A549 (cell line): ENCODE measurements around the gene SKP1. TPM values are rescaled to one million over a fixed set of nuclear protein-coding genes. Genes with fewer than 3 reads are reported as not detected.

Experiments
- ATAC-seq, 2 experiments: fragments of 200-7000 bp in 1 of 2; fragments of >200 bp in 1 of 2; cut with Nextera tagmentation in 1 of 2; cut with Tn5 transposase in 1 of 2; 3 replicates each; pipeline versions ENCODE4 v1.8.0 to v1.9.1; 2018 to 2020; ENCODE audit warnings: mild to moderate bottlenecking in 1 of 2, moderate library complexity in 1 of 2
- CTCF ChIA-PET: fragments of 300-600 bp; sonication (Branson Sonifier 250); formaldehyde crosslinking; extraction: SDS; loops from one replicate; lab custom pipeline; 2021; ENCODE audit warnings: antibody characterized with exemption, inconsistent platforms; lab: Yijun Ruan, JAX
- POLR2A ChIA-PET: fragments of 350-600 bp; formaldehyde crosslinking; extraction: SDS; loops from one replicate; lab custom pipeline; 2021; ENCODE audit warnings: antibody characterized with exemption, inconsistent platforms; lab: Yijun Ruan, JAX
- DNase-seq, 2 experiments: peaks; one replicate each; pipeline versions ENCODE4 v3.0.0 to v3.0.0-alpha.2; 2011 to 2016; ENCODE audit warnings: low read depth in 1 of 2, low spot score in 1 of 2
- FAIRE-seq: peaks from 2 replicates; lab custom pipeline; 2011; peaks lifted over from hg19 to GRCh38; lab: Jason Lieb, UNC
- H3K27ac ChIP-seq, 2 experiments: fragments of >200 bp; sonication (Bioruptor Twin); formaldehyde crosslinking; 3 replicates each; pipeline ENCODE4 v1.5.1; 2016 to 2017
- H3K4me1 ChIP-seq: fragments of >200 bp; sonication (Bioruptor Twin); formaldehyde crosslinking; 3 replicates; pipeline ENCODE4 v1.6.1; 2016
- H3K4me2 ChIP-seq: fragments of >200 bp; sonication (Bioruptor Twin); formaldehyde crosslinking; 3 replicates; pipeline ENCODE4 v1.6.1; 2016
- H3K4me3 ChIP-seq: fragments of >200 bp; sonication (Bioruptor Twin); formaldehyde crosslinking; 3 replicates; pipeline ENCODE4 v1.5.1; 2016
- H3K9me3 ChIP-seq: fragments of >200 bp; sonication (Bioruptor Twin); formaldehyde crosslinking; 3 replicates; pipeline ENCODE4 v1.6.1; 2016
- BCL3 ChIP-seq: fragments of >200 bp; sonication (Bioruptor Twin); formaldehyde crosslinking; IDR thresholded peaks from 3 replicates; pipeline ENCODE4 v1.6.1; 2016
- CEBPB ChIP-seq, 2 experiments: fragments of >200 bp in 1 of 2; sonication (Bioruptor Twin) in 1 of 2; formaldehyde crosslinking in 1 of 2; IDR thresholded peaks; 2 replicates each; pipeline ENCODE4 v1.6.1; 2012 to 2016
- CHD4 ChIP-seq: fragments of 200-600 bp; sonication (generic); IDR thresholded peaks from 2 replicates; pipeline ENCODE4 v1.6.1; 2016; ENCODE audit warnings: antibody characterized with exemption, mild to moderate bottlenecking, borderline replicate concordance
- E2F6 ChIP-seq: IDR thresholded peaks from 2 replicates; pipeline ENCODE4 v1.6.1; 2012; ENCODE audit warnings: low read depth, borderline replicate concordance
- EHF ChIP-seq: fragments of 250-450 bp; sonication (Bioruptor Pico); IDR thresholded peaks from 2 replicates; pipeline ENCODE4 v1.5.0; 2020; ENCODE audit warnings: mild to moderate bottlenecking
- ELK1 ChIP-seq: fragments of 150-350 bp; IDR thresholded peaks from 2 replicates; pipeline ENCODE4 v1.6.1; 2014; ENCODE audit warnings: low read depth, mild to moderate bottlenecking, low read length
- HES2 ChIP-seq: fragments of >200 bp; sonication (Bioruptor Twin); formaldehyde crosslinking; IDR thresholded peaks from 2 replicates; pipeline ENCODE4 v1.6.1; 2016
- KDM5A ChIP-seq: fragments of 200-600 bp; sonication (generic); IDR thresholded peaks from 2 replicates; pipeline ENCODE4 v1.6.1; 2016; ENCODE audit warnings: antibody characterized with exemption, mild to moderate bottlenecking
- MAZ ChIP-seq: fragments of 150-350 bp; IDR thresholded peaks from 2 replicates; pipeline ENCODE4 v1.6.1; 2014; ENCODE audit warnings: antibody characterized with exemption, low read depth, low read length, borderline replicate concordance
- NPAS2 ChIP-seq: fragments of 250-450 bp; sonication (Bioruptor Pico); IDR thresholded peaks from 2 replicates; pipeline ENCODE4 v1.8.0; 2022; ENCODE audit warnings: mild to moderate bottlenecking, moderate library complexity, borderline replicate concordance
- RARB ChIP-seq: fragments of 250-450 bp; sonication (Bioruptor Pico); IDR thresholded peaks from 2 replicates; pipeline ENCODE4 v1.8.0; 2021; ENCODE audit warnings: mild to moderate bottlenecking, moderate library complexity
- RCOR1 ChIP-seq: fragments of 150-350 bp; IDR thresholded peaks from 2 replicates; pipeline ENCODE4 v1.6.1; 2014; ENCODE audit warnings: antibody characterized with exemption, low read length, low read depth
- REST ChIP-seq: fragments of 200-600 bp; sonication (generic); IDR thresholded peaks from 2 replicates; pipeline ENCODE4 v1.6.1; 2016; ENCODE audit warnings: antibody characterized with exemption, mild to moderate bottlenecking, moderate library complexity
- RFX5 ChIP-seq: fragments of 450-650 bp; IDR thresholded peaks from 2 replicates; pipeline ENCODE4 v1.7.1; 2014; ENCODE audit warnings: antibody characterized with exemption, mild to moderate bottlenecking, moderate library complexity
- SMC3 ChIP-seq: fragments of >200 bp; sonication (Bioruptor Twin); formaldehyde crosslinking; IDR thresholded peaks from 3 replicates; pipeline ENCODE4 v1.6.1; 2018; ENCODE audit warnings: inconsistent platforms
- SREBF2 ChIP-seq: fragments of 450-650 bp; IDR thresholded peaks from 2 replicates; pipeline ENCODE4 v1.6.1; 2014; ENCODE audit warnings: mild to moderate bottlenecking, moderate library complexity
- TFCP2L1 ChIP-seq: fragments of 250-450 bp; sonication (Bioruptor Pico); IDR thresholded peaks from 2 replicates; pipeline ENCODE4 v1.5.0; 2021; ENCODE audit warnings: mild to moderate bottlenecking
- ZFP36 ChIP-seq: fragments of 450-650 bp; IDR thresholded peaks from 2 replicates; pipeline ENCODE4 v1.6.1; 2014; ENCODE audit warnings: borderline replicate concordance; ENCODE audit not compliant: partially characterized antibody
- ZNF302 ChIP-seq: fragments of 250-450 bp; sonication (Bioruptor Pico); IDR thresholded peaks from 2 replicates; pipeline ENCODE4 v1.9.0; 2021; ENCODE audit warnings: inconsistent platforms, mild to moderate bottlenecking, moderate library complexity
- WGBS: methylation state at CpG from one replicate; pipeline ENCODE4 v1.1.6; 2017; ENCODE audit errors: missing lambda C conversion rate; 5-methylcytosine and 5-hydroxymethylcytosine counted together
- polyA plus RNA-seq, 4 experiments: library from polyadenylated mRNA; depleted of rRNA in 3 of 4; stranded (reverse); fragments of >200 nt; fragmentation: RNase III in 1 of 4; extraction: RNeasy Plus Mini Kit Qiagen cat#74134 plus additional on column Dnase treatment in 1 of 4; gene quantifications; 2 replicates in 3 of 4; 3 replicates in 1 of 4; pipeline ENCODE4 v1.2.3, GENCODE V29; 2011 to 2017

SKP1 gene
- polyA plus RNA-seq, 2 of the 4 experiments (the other 2 are of a cell fraction), result 776 to 870 TPM

GRCh38 chr5:134143944-134144941 lies 32.5 kb downstream of the SKP1 start:
- POLR2A ChIA-PET, result no interaction called here
- FAIRE-seq, result no peak

More at GRCh38 chr5:134143944-134144941, 32.5 kb downstream of the SKP1 start:
- Histone ChIP-seq H3K4me1 (peaks cover 13% of the 10 kb centered on the region; the same call in 2 of the 3 replicates), H3K27ac (no peak overlapping the region), H3K4me3 (no peak overlapping the region), H3K9me3 (no peaks in the 10 kb centered on the region), H3K4me2 (no peak overlapping the region)
- 96% methylated on average over 10 of the region's 10 CpGs for WGBS
- TF ChIP-seq NPAS2 (CRISPR knock-in tag) (no peak), SMC3 (no peak), E2F6 (no peak), RCOR1 (no peak), RFX5 (no peak), ZNF302 (CRISPR knock-in tag) (no peak), HES2 (no peak), SREBF2 (no peak), CHD4 (no peak), RARB (CRISPR knock-in tag) (no peak), TFCP2L1 (no peak), KDM5A (no peak), REST (no peak), ZFP36 (no peak), CEBPB (IDR thresholded peaks at IDR 0.05) (no peak), ELK1 (no peak), MAZ (no peak), EHF (CRISPR knock-in tag) (no peak), BCL3 (no peak)
- DNase-seq (no peak), ATAC-seq (no peak)
- CTCF ChIA-PET, result interaction anchor here (1.1 to 20.9 kb wide), 7 partner anchors 9 to 99 kb away, joined by 3 to 546 read pairs (median 4); no protein-coding TSS in a partner anchor
